GM13976 (cell line): ENCODE data around the gene TAF4.

Experiments
- DNase-seq: peaks from one replicate; pipeline ENCODE4 v3.0.0; 2012; ENCODE audit warnings: low spot score
- CTCF ChIP-seq: IDR thresholded peaks from 2 replicates; pipeline ENCODE4 v1.5.1; 2012; ENCODE audit warnings: borderline replicate concordance, mild to moderate bottlenecking; ENCODE audit not compliant: insufficient read depth; ENCODE audit errors: extremely low read depth, missing control alignments, control extremely low read depth
- in situ Hi-C: fragments of 300-500 bp; cut with MboI; formaldehyde crosslinking; loops from one replicate; pipeline ENCODE4 v1.12.0; 2022; ENCODE audit warnings: low sequenced_read_pairs, mixed read lengths, inconsistent platforms; ENCODE audit not compliant: unreplicated experiment

The TAF4 gene

GRCh38 chr20:62062661-62063314 lies 2.9 kb downstream of the TAF4 start:
- no peak for TF ChIP-seq CTCF
- DNase-seq, result no peak
- in situ Hi-C loops, result no loop called here

- in situ Hi-C loops, result no loop called here
- no peak for TF ChIP-seq CTCF
- no peak for DNase-seq
These were observed 3.7 kb downstream of the TAF4 start for GRCh38 chr20:62061851-62062423.

- DNase-seq, result no peak
- in situ Hi-C loops, result no loop called here
- no peak for TF ChIP-seq CTCF
These were observed 4.8 kb downstream of the TAF4 start for GRCh38 chr20:62060631-62061541.

- no peak for TF ChIP-seq CTCF
- no peak for DNase-seq
- in situ Hi-C loops, result no loop called here
These were observed 5.6 kb downstream of the TAF4 start for GRCh38 chr20:62059920-62060630.

- TF ChIP-seq CTCF, result no peak
- in situ Hi-C loops, result no loop called here
- DNase-seq, result no peak
These were observed 6.3 kb downstream of the TAF4 start for GRCh38 chr20:62059401-62059800.

- no peak for DNase-seq
- in situ Hi-C loops, result no loop called here
- no peak for TF ChIP-seq CTCF
These were observed 6.7 kb downstream of the TAF4 start for GRCh38 chr20:62058941-62059340.
